Activated CD4-positive, alpha-beta T cell treated with anti-CD3 and anti-CD28 coated beads, Interleukin-2, Interleukin-6, amounts not matched to agents 100 ng/mL and 50 ng/mL, durations not matched to agents 16 hours and 8 hours (primary cell): Measurements from ENCODE around the gene SLC35B3.
"Not testable (repeated sequence)": the region's sequence is repeated elsewhere in the genome, so short reads cannot be mapped to it uniquely, and the experiment has no call there.

Source experiments
- DNase-seq: peaks from one replicate; pipeline ENCODE4 v3.0.0-alpha.2; 2020

Gene SLC35B3

DNA sequence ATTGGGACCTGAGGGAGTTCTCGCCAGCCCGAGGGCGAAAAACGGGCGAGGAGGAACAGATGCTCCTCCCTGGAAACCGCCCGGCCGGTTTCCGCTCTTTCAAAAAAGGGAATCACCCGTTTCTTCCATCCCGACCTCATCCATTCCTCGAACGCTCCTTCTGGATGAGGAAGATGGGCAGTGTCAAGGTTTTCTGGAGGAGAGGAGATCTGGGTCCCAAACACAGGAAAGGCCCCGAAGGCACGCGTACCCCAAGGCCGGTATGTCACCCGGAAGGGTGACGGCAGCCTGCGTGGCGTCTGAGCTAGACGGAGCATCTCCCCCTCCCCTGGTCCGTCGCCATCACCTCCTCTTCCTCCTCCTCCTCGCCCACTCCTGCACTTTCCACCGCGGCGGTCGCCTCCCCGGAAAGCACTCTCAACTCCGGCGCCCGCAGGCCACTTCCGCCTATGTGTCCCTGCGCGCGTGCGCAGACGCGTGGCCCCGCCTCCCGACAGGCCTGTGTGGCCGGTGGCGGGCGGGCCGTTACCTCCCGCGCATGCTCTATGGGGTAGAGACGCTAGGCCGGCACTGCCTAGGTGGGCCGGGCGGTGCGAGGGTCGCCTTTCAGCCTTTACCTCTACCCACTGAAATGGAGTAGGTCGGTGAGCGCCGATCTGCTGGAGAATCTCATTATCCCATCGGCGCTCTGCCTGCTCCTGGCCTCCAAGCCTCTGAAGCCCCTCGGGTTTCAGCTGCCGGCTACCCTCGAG, at the start of gene SLC35B3:
Gene SLC35B3 (minus strand): TSS at position 453 of the 752 bp plus-strand sequence.
- peak; percentile 98 for DNase-seq

DNA sequence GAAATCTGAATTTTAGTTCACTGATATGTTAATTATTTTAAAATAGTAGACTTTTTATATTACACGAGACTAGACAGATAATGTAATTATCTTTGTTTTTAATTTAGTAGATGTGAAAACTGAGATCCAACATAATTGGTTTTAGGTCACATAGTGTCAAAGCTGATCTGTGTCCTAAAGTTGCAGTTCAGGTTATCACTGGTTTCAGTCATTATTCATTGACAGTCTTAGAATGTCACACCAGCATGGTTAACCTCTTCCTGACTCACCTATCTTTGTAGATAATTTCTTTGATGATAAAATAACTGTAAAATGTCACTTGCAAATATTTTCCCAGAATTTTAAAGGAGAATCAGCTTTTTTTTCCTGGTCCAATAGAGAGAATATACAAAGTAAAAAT, 48.3 kb upstream of the SLC35B3 start:
- DNase-seq = no peak

DNA sequence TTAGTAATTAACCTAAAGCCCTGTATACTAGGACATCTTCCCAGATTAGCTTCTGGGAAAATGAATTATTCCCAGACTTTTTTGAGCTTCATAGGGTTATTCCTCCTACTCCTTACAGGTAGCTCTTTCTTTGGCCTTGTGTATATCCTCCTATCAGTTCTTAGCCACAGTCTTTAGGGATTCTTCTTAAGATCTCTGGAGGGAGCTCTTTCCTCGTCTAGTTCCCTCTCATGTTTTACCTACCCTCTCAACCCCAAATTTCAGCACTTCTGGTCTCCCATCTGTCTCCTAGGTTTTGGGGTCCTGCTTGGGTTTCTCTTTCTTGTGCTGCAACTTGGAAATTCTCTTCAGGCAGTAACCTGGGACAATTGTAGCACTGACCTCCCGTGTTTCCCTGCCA, 46.4 kb upstream of the SLC35B3 start:
- DNase-seq = peak; percentile 11

DNA sequence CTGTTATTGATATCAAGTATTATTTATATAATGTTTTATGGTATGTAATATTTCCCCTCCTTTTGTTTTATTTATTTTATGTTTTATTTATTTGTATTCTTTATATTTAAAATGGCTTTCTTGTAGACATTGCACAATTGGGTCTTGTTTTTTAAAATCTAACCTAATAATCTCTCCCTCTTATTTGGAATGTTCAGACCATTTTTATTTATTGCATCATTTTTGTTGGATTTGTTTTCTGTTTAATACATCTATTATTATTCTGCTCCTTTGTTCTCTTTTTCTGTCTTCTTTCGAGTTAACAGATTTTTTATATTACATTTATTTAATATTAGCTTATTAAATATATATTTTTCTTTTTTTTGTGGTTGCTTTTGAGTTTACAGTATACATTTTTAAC, 43.1 kb upstream of the SLC35B3 start:
- no peak for DNase-seq

DNA sequence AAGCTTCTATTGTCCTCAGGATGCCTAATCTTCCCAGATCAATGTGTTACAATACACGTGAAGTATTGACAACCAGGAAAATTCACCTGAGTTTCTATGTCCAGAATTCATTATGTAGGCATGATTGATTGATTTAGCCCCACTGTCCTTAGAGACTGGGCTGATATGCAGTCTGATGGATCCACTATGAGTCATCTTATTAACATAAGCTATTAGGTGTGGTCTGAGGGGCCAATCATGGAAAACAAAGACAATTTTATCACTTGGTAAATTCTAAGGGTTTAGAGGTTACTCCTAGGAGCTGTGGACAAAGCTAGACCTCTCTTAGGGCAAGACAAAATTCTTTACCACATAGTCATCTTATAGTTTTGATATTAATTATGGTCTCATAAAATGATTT, 41.3 kb upstream of the SLC35B3 start:
- DNase-seq = no peak

DNA sequence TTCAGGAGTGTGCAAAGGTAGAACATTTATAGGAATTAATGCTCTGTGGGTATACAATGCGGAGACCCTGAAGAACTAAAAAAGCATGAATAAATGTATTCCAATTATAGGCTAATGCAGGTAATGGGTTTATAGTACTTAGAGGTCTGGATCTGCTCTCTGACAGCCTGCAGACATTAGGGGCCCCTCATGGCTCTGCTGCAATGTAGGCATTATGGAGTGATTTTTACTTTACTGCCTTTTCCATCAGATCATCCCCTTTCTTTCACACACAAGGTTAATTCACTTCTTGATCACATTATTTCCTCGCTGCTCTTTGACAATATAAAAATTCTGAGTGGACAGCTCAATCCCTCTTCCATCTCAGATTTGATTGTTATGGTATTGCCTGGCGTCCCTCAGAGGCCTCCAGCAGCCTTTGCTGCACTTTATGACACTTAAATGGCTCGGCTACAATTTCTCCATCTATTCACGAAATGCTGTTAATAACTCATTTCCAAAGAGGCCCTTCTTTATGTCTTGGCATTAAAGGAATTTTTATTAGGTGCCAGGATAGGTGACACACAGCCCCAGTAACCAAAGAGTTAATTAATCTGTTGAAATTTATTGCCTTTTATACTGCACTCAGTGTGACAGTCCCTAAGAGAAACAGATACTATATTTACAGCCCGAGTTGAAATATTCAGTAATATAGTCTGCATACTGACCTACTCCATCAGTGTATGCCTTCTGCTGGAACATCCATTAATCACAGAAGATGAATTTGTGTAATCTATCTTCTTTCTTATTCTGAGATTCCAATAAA, 33.4 kb upstream of the SLC35B3 start:
- DNase-seq = no peak

DNA sequence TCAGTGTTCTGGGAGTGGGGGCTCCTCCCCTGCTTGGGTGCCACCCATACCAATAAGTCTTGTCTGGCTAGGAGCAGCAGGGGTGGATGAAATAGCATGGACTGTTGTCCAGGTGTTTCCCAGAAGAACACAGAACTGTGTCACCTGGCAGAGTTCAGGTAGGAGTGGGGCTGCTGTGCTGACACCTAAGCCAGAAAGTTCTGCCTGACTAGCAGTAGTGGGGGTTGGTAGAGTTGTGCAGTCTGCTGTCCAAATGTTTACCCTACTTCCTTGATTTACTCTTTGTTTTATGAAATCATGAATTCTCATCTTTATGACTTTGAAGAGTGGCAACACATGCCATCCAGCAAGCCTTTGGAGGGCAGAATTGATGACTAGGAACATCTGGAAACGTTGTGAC, 27.3 kb upstream of the SLC35B3 start:
- DNase-seq = no peak

DNA sequence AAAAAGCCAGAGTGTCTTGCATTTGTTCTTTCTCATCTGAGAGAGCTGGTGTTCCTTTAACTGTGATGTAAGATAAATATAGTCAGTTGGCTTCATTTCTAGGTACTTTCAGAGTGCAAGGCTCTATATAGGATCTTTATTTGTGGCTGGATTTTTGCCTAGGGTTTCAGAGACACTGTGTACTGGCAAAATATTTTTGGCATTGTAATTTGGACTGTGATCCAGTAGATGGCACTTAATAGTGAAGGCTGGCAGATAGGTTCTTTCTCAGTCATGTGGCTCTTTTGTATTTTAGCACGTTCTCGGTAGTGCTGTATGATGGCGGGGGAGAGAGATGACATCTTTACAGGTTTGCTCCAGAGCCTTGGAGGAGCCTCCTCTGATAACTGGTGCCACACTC, 26.8 kb upstream of the SLC35B3 start:
- DNase-seq = no peak

DNA sequence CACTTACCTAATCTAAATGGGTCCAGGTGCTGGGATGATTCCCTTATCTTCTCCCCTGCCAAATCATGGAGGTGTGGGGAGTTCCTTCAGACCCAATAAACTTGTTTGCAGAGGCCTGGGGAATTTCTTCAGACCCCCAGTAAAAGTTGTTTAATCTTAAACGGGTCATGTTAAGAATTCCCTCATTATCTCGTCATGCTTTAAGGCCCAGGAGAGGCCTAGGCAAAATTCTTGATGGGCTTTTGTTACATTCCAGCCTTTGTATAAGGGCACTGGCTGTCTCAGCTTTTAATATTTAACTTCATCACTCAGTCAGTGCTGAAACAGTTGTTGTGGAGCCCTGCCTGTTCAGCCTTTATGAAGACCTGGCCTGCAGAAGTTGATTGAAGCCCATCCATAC, 11.0 kb upstream of the SLC35B3 start:
- DNase-seq = no peak

DNA sequence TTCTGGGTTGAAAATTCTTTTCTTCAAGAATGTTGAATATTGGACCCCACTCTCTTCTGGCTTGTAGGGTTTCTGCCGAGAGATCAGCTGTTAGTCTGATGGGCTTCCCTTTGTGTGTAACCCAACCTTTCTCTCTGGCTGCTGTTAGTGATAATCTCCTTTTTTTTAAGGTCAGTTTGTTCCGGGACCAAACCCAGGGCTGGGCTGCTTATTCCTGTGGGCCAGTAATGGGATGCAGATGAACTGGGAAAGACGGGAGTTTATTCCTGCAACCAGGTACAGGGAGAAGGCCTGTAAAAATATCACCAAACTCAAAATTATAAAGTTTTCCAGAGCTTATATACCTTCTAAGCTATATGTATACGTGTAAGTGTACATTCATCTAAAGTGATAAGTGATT, 10.6 kb upstream of the SLC35B3 start:
- not testable (repeated sequence) for DNase-seq

DNA sequence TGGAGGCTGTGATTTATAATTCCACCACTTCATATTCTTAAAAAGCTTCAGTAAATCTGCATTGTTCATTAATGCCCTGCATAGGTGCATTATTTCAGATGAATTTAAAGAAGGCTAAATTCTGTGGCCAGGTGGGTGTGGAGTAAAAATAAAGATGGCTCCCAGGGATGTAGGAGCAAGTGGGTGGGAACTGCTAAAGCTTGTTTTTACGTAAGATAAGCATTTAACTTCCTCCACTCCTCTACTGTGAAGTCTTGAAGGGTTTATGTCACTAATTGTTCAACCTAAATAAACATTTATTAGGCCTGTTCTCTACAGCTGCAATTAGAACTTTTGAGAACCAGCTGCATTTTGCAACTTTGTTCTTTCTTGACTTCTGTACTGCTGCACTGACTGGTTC, 6.8 kb upstream of the SLC35B3 start:
- no peak for DNase-seq

DNA sequence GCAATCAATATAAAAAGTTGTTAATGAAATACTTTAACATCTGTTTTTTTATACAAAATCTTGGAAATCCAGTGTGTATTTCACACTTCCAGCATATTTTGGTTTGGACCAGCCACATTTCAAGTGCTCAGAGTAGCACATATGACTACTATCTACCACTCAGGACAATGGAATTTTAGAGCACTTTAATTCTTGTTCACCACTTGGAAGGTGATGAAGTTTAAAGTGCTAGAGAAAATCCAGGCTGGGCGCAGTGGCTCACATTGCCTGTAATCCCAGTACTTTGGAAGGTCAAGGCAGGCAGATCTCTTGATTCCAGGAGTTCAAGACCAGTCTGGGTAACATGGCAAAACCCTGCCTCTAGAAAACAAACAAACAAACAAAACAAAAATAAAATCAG, 6.1 kb upstream of the SLC35B3 start:
- DNase-seq = no peak

DNA sequence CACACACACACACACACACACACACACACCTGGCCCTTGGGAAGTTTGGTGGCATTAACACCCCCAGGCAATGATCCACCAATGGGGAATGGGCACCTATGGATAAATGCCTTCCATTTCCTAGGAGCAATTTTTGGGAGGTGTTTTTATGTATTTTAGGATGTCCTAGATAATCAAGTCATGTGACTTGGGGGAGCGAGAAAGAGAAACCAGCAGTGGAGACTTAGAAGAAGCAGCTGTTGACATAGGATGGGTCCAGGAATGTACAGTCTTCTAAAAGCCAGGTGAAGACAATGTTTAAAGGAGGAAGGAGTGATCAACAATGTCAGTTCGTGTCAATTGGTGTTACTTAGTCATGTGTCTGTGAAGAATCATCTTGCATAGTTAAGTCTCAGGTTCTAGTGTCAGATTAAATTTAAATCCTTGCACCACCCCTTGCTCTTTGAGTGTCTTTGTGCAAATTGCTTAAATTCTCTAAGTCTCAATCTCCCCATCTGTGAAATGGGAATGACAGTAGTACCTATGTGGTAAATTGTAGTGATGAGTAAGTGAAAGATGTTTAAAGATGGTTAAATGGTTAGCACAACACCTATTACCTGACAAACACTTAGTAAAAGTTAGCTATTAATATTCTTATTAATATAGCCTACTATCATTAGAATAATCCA, 4.4 kb upstream of the SLC35B3 start:
- no peak for DNase-seq

DNA sequence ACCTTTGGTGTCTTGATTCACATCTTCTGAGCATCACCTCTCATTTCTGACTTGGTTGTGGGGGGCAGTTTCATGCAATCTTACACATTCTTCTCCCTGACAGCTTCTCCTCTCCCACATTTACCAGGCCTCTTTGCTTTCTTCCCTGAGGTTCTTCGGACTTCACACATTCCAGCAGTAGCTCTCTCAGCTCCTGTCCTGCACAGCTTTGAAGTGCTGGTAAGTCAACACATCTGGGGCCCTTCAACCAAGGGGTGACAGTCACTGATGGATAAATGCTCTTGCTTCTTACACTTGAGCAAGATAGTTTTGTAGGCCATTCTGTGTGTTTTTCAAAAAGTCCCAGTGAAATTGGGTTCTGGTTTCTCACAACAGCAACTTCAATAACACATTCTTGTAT, 2.5 kb upstream of the SLC35B3 start:
- no peak for DNase-seq

DNA sequence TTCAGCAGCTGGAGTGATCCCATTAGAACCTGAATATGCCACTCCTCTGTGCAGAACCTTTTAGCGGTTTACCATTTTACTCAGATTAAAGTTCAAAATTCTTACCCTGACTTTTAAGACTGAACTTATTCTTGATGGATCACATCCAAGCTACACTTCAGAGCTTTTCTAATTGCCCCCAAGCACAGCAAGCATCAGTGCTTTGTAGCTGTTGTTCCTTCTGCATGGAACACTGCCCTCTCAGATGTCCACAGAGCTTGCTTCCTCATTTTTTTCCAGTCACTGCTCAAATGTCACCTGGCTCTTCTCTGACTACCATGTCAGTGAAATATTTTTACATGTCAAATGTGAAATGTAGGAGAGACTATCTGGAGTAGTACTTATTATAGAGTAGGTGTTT, 1.6 kb upstream of the SLC35B3 start:
- DNase-seq = no peak

DNA sequence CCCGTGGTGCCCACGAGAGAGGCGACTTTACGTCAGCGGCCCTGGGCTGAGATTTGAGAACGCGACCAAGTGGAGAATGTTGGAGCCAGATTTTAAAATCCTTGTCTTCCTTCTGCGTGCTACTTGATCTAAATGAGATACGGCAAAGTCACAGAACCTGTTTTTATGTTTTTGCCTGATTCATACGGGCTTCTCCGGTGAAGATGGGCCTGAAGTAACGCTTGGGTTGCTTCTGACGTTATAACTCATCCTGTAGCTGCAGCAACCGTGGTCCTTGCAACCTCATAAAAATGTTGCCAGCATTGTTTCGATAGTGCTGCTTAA, 462 bp upstream of the SLC35B3 start:
- no peak for DNase-seq

DNA sequence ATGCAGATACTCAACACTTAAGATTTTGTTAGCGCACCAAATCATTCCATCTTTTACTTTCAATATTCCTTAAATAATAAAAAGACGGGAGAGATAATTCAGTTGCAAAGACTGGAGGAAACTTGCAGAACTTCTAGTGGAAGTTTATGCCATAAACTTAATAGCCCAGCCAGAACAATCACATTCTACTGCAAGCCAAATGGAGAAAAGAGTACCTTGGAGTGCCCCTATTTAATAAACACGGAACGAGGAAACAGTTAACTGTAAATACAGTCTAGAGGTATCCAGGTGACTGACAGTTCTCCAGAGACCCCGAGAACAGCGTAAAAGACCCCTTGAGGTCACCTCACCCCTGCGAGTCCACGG, 635 bp downstream of the SLC35B3 start:
- no peak for DNase-seq

DNA sequence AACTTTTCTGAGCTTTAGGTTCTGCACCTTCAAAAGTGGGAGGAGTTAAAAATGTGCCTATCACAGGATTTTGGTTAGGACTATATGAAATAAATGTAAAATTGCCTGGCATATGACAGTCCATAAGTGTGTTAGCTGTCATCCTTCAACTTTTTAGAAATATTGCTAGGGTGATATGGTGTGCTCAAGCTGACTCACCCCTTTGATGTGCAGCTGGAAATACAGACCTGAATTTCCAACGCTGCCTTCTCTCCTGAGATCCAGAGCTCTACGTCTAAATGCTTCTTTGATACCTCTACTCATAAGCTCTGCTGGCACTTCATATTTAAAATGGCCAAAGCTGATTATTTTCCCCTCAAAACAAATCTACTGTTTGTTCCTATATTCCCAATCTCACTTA, 2.7 kb downstream of the SLC35B3 start:
- no peak for DNase-seq

DNA sequence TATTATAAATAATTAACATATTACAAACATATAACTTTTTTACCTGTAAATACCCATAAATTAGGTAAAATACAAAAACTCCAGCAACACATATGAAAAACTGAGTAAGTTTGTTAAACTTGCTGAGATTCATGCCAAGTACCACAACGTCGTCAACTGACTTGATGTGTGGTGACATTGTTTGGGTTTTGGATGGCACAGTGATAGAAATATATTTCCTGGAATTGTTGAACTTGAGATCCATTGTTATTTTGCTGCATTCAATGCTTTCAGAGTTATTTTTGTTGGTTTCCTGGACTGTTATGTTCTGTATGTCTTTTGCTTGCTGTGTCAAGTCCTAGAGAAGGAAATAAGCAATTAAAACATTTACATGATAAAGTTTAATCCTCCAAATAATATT, 5.5 kb downstream of the SLC35B3 start:
- DNase-seq = no peak

DNA sequence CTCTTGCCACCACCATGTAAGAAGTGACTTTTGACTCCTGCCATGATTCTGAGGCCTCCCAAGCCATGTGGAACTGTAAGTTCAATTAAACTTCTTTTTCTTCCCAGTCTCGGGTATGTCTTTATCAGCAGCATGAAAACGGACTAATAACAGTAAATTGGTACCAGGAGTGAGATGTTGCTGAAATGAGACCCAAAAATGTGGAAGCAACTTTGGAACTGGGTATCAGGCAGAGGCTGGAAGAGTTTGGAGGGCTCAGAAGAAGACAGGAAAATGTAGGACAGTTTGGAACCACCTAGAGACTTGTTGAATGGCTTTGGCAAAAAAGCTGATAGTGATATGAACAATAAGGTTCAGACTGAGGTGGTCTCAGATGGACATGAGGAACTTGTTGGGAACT, 8.8 kb downstream of the SLC35B3 start:
- DNase-seq = not testable (repeated sequence)

DNA sequence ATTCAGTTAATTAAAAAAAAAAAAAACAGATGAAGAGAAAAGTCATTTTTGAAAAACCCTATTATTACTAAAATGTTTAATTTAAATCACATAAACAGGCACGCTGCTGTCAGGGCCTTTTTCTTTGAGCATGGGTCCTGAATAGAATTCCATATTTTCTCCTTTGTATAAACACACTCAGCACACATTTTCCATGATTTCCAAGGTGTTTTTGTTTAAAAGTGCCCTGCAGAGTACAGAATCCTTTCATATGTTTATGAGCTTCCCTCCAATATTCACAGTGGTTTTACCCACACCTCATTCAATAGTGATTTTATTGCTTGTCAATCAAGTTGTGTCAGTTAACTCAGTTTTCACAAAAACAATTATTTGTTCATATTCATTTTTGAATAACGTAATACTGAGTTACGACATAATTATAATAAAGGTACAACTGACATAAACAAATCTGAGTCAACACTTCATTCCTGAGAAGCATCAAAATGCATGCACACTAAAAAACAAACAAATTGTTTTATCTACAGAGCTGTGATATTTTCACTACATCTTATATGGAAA, 15.2 kb downstream of the SLC35B3 start:
- DNase-seq = no peak

DNA sequence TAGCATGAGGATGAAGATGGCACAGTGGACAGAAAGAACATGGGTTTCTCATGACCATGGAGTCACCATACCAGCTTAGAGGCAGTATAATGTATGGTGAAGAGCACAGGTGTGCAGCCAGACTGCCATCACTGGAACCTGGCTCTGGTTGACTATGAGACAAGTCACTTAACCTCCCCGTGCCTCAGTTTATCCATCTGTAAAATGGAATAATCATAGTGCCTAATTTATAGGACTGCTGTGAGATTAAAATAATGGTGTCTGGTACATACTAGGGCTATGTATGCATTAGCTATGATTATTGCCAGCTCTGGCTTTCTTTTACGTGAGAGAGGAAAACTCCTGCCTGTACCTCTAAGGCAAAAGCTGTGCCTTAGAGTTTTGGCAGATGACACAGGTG, 19.4 kb downstream of the SLC35B3 start:
- DNase-seq = no peak

DNA sequence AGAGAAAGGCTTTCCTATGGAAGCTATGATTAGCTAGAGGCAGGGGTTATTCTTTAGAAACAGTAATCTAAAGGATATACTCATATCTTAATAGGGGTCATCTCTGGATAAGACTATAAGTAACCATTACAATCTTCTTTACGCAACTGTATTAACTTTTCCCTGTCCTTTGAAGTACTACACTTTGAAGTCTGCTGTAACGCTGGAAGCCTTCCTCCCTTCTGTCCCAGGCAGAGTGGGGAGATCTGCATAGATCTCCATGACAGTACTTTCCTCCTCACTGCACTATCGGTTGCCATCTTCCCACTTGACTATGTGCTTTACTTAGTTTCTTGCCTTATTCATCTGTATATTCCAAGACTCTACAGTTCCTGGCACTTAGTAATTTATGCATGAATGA, 20.1 kb downstream of the SLC35B3 start:
- DNase-seq = no peak

DNA sequence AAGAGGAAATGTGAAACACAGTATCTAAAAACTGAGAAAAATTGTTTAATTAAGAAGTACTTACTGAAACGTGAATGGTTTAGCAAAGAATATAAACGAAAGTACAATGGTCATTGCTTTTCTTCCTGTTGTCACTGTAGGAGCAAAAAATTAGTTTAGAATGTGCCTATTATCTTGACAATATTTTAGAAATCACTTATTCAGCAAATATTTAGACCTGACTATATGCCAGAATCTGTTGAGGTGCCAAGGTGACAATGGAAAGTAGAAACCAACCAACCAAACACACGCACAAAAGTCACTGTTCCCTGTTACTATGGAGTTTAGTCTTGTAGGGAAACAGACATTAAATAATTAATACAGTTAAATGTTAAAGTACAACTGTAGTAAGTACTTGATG, 20.5 kb downstream of the SLC35B3 start:
- no peak for DNase-seq
